ENCODE data around the gene INTS6.

The INTS6 gene

DNA sequence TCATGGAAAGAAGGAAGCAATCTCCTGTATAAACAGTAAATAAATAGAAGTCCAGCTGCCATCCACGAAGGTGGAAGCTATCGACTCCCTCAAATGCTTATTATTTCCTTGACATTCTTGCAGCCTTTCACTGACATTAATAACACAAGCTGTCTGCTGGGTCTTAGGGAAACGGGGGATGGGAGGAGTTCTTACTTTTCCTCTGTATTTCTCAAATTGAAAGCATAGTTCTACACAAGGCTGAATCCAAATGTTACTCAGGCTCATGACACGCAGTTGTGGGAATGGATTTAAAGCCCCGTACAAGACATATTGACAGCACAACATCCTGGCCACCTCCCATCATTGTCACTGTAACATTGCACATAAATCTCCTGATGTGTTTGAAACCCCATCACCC, 109.4 kb downstream of the INTS6 start:
- ATAC-seq: no peak
- TF ChIP-seq SNAI2 (CRISPR knock-in tag; IDR thresholded peaks at IDR 0.05) (no peak), ZNF70 (CRISPR knock-in tag; IDR thresholded peaks at IDR 0.05) (no peak), TCF4 (CRISPR knock-in tag; IDR thresholded peaks at IDR 0.05; ENCODE audit: borderline replicate concordance) (no peak)

GRCh38 chr13:51342706-51343105, 110.1 kb downstream of the INTS6 start:
- ATAC-seq: peak; percentile 65
- TF ChIP-seq ISL1 (CRISPR knock-in tag; IDR thresholded peaks at IDR 0.05) (peak; percentile 76), OSR1 (CRISPR knock-in tag; IDR thresholded peaks at IDR 0.05) (no peak), PPARA (CRISPR knock-in tag; IDR thresholded peaks at IDR 0.05; ENCODE audit: borderline replicate concordance) (no peak)

- TF ChIP-seq ZFP30 (CRISPR knock-in tag; IDR thresholded peaks at IDR 0.05) (no peak), RARB (CRISPR knock-in tag; IDR thresholded peaks at IDR 0.05) (no peak), SNAI2 (CRISPR knock-in tag; IDR thresholded peaks at IDR 0.05) (no peak), ZFP3 (CRISPR knock-in tag; IDR thresholded peaks at IDR 0.05) (no peak), BACH2 (CRISPR knock-in tag; IDR thresholded peaks at IDR 0.05; ENCODE audit: borderline replicate concordance) (no peak), PPARA (CRISPR knock-in tag; IDR thresholded peaks at IDR 0.05; ENCODE audit: borderline replicate concordance) (no peak), GLIS3 (CRISPR knock-in tag; IDR thresholded peaks at IDR 0.05) (no peak), POU6F1 (CRISPR knock-in tag; IDR thresholded peaks at IDR 0.05; ENCODE audit: borderline replicate concordance, low read depth) (no peak), ESRRG (CRISPR knock-in tag; IDR thresholded peaks at IDR 0.05) (no peak), ZNF565 (CRISPR knock-in tag; conservative IDR thresholded peaks at IDR 0.05; ENCODE audit: low read depth) (no peak)
- TF ChIP-seq, protein P1, sequence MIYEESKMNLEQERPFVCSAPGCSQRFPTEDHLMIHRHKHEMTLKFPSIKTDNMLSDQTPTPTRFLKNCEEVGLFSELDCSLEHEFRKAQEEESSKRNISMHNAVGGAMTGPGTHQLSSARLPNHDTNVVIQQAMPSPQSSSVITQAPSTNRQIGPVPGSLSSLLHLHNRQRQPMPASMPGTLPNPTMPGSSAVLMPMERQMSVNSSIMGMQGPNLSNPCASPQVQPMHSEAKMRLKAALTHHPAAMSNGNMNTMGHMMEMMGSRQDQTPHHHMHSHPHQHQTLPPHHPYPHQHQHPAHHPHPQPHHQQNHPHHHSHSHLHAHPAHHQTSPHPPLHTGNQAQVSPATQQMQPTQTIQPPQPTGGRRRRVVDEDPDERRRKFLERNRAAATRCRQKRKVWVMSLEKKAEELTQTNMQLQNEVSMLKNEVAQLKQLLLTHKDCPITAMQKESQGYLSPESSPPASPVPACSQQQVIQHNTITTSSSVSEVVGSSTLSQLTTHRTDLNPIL (CRISPR knock-in tag; IDR thresholded peaks at IDR 0.05; ENCODE audit: low read depth): no peak
- no peak for ATAC-seq
These were observed 111.0 kb downstream of the INTS6 start for GRCh38 chr13:51341791-51342190.

DNA sequence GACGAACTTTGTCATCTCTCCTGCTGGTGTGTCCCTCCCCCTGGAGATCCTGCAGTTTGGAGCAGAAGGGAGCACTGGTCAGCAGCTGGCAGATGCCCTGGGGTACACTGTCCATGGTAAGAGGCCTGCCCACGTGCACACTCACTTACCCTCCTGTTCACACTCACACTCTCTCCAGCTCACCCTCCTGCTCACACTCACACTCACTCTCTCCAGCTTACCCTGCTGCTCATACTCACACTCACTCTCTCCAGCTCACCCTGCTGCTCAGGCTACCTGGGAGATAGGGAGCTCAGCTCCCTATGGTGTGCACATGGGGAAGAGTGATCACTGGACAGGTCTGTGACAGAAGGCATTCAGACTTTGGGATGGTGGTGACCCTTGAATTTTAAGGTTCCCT, 111.6 kb downstream of the INTS6 start:
- no peak for ATAC-seq
- TF ChIP-seq RARB (CRISPR knock-in tag; IDR thresholded peaks at IDR 0.05): no peak
- TF ChIP-seq GLIS3 (CRISPR knock-in tag; IDR thresholded peaks at IDR 0.05): no peak

- TF ChIP-seq CSDC2 (CRISPR knock-in tag; IDR thresholded peaks at IDR 0.05) (no peak), ZNF70 (CRISPR knock-in tag; IDR thresholded peaks at IDR 0.05) (no peak), PATZ1 (CRISPR knock-in tag; IDR thresholded peaks at IDR 0.05; ENCODE audit: borderline replicate concordance) (no peak), SNAI2 (CRISPR knock-in tag; IDR thresholded peaks at IDR 0.05) (no peak), ZNF8 (CRISPR knock-in tag; IDR thresholded peaks at IDR 0.05) (no peak), RARB (CRISPR knock-in tag; IDR thresholded peaks at IDR 0.05) (no peak), ZFP30 (CRISPR knock-in tag; IDR thresholded peaks at IDR 0.05) (no peak), TCF4 (CRISPR knock-in tag; IDR thresholded peaks at IDR 0.05; ENCODE audit: borderline replicate concordance) (no peak), ZC3H10 (CRISPR knock-in tag; IDR thresholded peaks at IDR 0.05) (no peak), TOX (CRISPR knock-in tag; IDR thresholded peaks at IDR 0.05; ENCODE audit: borderline replicate concordance) (no peak), OSR1 (CRISPR knock-in tag; IDR thresholded peaks at IDR 0.05) (no peak), ESRRG (CRISPR knock-in tag; IDR thresholded peaks at IDR 0.05) (no peak), ZNF565 (CRISPR knock-in tag; conservative IDR thresholded peaks at IDR 0.05; ENCODE audit: low read depth) (no peak), TSHZ2 (CRISPR knock-in tag; IDR thresholded peaks at IDR 0.05) (no peak), BACH2 (CRISPR knock-in tag; IDR thresholded peaks at IDR 0.05; ENCODE audit: borderline replicate concordance) (no peak), GLIS3 (CRISPR knock-in tag; IDR thresholded peaks at IDR 0.05) (no peak), ISL1 (CRISPR knock-in tag; IDR thresholded peaks at IDR 0.05) (no peak), POU6F1 (CRISPR knock-in tag; IDR thresholded peaks at IDR 0.05; ENCODE audit: borderline replicate concordance, low read depth) (no peak), ZFP3 (CRISPR knock-in tag; IDR thresholded peaks at IDR 0.05) (no peak)
- TF ChIP-seq, protein P1 (CRISPR knock-in tag; IDR thresholded peaks at IDR 0.05; ENCODE audit: low read depth): no peak
- no peak for ATAC-seq
These were observed 112.7 kb downstream of the INTS6 start for GRCh38 chr13:51339952-51340732.
